Activated CD4-positive, CD25-positive, alpha-beta regulatory T cell treated with anti-CD3 and anti-CD28 coated beads, Interleukin-2, amount 50 U/mL, for 16 hours (primary cell): Measurements from ENCODE around the gene HIPK2.

Experiments
- DNase-seq: peaks from one replicate; pipeline ENCODE4 v3.0.0-alpha.2; 2020; ENCODE audit warnings: low read depth, low spot score

Gene HIPK2

GRCh38 chr7:139651308-139651707 is 126.5 kb downstream of the HIPK2 start:
- no peak for DNase-seq

DNA sequence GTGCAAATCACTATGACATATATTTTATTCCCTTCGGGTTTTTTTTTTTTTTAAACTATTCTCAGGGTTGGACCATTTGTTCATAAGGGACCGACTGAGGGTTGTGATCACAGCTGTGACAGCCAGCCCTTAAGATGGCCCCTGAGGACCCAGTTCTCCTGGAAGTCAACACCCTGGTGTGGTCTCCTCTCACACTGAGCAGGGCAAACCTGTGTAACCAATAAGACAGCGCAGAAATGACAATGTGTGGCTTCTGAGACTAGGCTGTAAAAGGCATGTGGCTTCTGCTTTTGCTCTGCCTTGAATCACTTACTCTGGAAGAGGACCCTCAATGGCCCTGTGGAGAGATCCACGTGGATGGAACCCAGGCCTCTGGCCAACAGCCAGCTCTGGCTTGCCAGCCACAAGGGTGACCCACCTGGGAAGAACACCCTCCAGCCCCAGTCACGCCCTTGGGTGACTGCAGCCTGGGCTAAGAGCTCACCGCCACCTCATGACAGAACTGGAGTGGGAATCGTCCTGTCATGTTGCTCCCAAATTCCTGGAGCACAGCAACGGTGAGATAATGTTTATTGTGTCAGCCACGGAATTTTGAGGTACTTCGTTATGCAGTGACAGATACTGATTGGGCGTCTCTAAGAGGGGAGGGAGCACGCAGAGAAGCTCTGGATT is 127.2 kb downstream of the HIPK2 start:
- DNase-seq = no peak

DNA sequence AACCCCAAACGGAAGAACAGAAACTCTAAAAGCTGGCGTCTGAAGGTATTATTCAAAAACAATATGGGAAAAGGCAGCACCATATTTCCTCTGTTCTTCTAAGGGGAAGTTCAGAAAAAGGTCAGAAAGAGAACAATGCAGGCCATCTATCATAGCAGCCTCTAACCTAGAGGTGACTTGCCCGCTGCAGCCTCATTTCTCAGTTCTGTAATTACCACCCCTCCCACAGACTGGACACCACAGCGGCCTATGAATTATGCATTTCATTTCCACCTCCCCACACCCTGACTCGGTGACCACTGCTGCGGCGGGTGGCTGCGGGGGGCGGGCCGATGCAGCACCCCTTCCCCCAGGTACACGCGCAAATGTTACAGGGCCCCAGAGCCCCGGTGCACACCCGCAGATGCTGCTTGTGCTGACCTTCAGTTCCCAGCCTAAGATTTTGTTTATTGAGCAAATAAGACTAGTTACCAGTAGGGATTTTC is 128.8 kb downstream of the HIPK2 start:
- DNase-seq = no peak

DNA sequence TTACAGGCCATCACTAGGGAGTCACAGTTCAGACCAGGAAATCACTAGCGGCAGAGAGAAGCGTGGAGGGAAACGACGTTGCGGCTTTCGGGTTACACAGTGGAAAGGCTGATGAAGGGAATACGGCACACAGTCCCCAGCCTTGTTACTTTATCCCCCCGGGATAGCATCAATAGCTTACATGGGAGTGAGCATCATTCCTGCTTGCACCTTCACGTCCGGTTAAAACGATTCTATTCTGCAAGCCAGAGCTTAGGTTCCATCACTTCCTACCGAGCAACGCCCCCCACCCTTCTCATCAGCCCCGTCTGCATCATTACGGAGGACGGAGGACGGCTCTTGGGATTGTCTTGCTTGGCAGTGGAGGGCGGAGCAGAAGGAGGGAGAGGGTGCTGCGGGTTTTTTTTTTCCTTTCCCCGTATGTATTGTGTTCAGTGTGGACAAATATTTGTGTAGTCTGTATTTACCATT is 129.4 kb downstream of the HIPK2 start:
- no peak for DNase-seq

- no peak for DNase-seq
These were observed 129.9 kb downstream of the HIPK2 start for GRCh38 chr7:139647814-139648390.

GRCh38 chr7:139647085-139647484 is 130.7 kb downstream of the HIPK2 start:
- no peak for DNase-seq

- no peak for DNase-seq
These were observed 131.2 kb downstream of the HIPK2 start for GRCh38 chr7:139646566-139646965.

DNA sequence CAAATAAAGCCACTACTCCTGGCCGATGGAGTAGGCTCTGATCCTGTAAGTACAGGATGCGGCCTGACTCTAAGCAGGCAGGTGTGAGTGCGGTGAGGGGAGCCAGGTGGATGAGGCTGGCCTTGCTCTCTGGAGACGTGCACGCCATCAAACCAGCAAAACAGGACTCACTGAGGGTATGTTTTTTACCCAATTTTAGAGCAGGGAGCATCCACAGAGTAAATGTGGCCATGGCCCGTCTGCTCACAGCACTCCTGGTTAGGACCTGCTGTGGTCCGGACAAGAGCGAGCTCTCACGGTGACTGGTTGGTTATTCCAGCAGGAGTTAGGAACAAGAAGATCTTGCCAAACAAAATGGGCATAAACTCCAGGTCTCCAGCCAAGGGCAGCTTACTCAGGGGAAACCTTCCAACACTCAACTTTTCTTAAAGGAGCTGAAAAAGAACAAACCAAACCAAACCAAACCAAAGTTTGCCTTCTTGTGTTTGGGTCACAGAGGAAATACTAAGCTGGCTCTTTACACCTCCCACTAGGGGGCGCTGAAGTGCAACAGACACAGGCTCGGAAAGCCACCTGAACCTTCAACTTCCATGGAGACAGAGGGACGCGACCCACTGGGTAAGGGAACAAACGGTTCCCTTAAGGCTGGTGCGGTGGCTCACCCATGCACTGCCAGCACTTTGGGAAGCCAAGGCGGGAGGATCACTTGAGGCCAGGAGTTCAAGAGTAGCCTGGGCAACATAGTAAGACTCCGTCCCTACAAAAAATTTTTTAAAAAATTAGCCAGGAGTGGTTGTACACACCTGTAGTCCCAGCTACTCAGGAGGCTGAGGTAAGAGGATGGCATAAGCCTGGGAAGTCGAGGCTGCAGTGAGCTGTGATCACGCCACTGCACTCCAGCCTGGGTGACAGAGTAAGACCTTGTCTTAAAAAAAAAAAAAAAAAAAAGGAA is 131.9 kb downstream of the HIPK2 start:
- peak; percentile 71 for DNase-seq

GRCh38 chr7:139643951-139644585 is 133.7 kb downstream of the HIPK2 start:
- no peak for DNase-seq

DNA sequence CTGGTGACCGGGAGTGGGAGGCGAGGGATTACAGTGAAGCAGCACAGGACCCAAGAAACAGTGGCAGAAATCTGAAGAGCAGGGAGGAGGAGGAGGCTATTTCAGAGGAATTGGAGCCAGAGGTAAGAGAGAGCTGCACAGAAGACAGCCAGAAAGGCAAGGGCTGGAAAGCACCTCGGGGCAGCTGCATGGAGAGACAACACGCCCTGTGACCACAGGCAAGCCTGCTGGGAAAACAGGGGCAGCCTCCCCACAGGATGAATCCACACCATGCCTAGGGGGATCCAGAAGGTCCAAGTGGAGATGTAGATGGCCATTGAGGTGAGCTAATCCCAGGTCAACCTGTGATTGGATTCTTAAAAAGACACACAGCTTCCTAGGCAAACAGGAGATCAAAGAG is 135.5 kb downstream of the HIPK2 start:
- DNase-seq = no peak

DNA sequence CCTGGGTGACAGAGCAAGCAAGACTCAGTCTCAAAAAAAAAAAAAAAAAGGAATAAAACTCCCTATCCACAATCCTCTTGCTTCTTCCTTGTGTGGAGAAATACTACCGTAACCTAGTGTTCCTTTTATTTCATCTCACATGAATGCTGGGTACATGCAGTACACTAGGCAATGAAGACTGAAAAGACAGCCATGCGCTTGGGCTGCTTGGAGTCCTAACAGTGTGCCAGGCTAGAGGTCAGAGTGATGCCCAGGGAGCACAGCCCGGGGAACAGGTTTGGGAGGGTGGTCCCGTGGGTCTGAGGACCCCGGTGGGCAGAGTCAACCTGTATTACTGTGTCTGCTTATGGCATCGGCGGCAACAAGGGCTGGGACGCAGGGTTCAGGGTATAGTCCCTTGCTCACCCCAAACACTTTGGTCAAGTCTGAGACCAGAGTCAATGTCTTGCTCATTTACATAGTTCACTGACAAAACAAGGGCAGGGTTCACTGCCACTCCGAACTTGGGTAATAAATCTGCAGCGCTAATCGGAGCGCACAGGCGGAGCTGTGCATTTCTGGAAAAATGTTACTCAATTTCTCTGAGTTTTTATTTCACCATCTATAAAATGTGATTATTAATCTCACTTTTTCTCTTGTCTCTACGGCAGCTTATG is 136.3 kb downstream of the HIPK2 start:
- DNase-seq = no peak

- DNase-seq = no peak
These were observed 137.1 kb downstream of the HIPK2 start for GRCh38 chr7:139640681-139641080.

- no peak for DNase-seq
These were observed 138.2 kb downstream of the HIPK2 start for GRCh38 chr7:139639563-139639962.

- DNase-seq = peak; percentile 21
These were observed 142.1 kb downstream of the HIPK2 start for GRCh38 chr7:139635526-139636302.

DNA sequence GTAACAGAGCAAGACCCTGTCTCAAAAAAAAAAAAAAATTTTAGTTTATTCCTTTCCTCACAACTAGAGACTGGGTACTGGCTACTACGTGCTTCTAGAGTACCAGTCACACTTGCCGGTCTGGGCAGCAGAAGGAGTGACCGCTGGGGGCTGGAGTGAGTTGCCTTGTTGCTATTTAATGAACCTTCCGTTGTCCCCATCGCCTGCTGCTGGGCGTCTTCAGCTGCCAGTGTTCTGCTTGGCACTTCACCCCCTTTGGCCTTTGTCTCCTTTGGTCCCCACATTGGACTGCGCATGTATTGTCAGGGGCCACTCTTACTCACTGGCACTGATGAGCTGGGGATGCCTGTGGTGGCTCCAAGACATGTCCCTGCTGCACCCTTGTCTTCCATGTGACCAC is 143.7 kb downstream of the HIPK2 start:
- no peak for DNase-seq

DNA sequence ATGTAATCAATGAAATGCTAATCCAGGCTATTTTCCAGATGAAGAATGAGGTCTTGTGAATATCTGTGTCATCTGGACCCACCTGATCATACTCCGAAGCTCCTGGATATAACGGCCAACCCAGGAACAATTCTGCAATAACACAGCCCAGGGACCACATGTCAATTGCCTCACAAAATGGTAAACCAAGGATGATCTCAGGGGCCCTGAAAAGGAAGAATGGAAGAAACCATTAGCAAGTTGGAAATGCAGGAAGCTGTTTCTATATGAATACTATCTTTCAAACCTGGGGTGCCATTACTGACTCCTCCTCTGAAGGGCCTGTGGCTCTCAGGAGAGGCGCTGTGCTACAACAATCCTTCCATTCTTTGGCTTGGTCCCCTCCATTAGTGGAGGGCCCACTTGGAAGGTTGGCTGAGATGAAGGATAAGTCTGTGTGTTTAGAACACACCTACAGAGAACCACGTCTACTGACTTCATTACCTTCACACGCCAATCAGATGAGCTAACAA is 146.2 kb downstream of the HIPK2 start:
- no peak for DNase-seq

GRCh38 chr7:139630643-139631519 is 146.9 kb downstream of the HIPK2 start:
- no peak for DNase-seq

- no peak for DNase-seq
These were observed 148.3 kb downstream of the HIPK2 start for GRCh38 chr7:139629392-139630082.

DNA sequence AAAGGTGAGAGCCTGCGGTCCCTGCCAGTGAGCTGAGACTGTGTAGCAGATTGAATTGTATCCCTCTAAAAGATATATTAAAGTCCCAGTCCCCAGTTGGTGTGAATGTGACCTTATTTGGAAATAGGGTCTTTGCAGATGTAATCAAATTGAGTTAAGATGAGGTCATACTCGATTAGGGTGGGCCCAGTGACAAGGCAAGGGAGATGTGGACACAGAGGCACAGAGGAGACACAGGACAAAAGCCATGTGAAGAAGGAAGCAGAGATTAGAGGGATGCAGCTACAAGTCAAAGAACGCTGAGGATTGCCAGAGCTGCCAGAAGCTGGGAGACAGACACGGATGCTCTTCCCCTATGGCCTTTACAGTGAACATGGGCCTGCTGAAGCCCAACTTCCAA is 150.0 kb downstream of the HIPK2 start:
- DNase-seq = no peak
